Activated CD8-positive, alpha-beta T cell treated with anti-CD3 and anti-CD28 coated beads for 36 hours (primary cell): Measurements from ENCODE around the gene MGLL. TPM values are rescaled to one million over a fixed set of nuclear protein-coding genes. Genes with fewer than 3 reads are reported as not detected.

ENCODE experiments used
- ATAC-seq: fragments of 200-7000 bp; cut with Tn5 transposase; one replicate; pipeline ENCODE4 v1.10.0; 2021; ENCODE audit warnings: mild to moderate bottlenecking, moderate library complexity
- CTCF ChIA-PET: fragments of 350-600 bp; sonication (Branson Sonifier 250); formaldehyde crosslinking; loops from one replicate; lab custom pipeline; 2021; ENCODE audit warnings: antibody characterized with exemption; lab: Charles Lee
- POLR2A ChIA-PET: fragments of 350-600 bp; sonication (Branson Sonifier 250); formaldehyde crosslinking; loops from one replicate; lab custom pipeline; 2021; ENCODE audit warnings: antibody characterized with exemption; lab: Charles Lee
- DNase-seq: peaks from one replicate; pipeline ENCODE4 v3.0.0-alpha.2; 2020
- H3K27ac Mint-ChIP-seq: one replicate; pipeline ENCODE4 v1.8.0; 2021; ENCODE audit warnings: mild to moderate bottlenecking, mixed read lengths
- H3K27me3 Mint-ChIP-seq: one replicate; pipeline ENCODE4 v1.8.0; 2021; ENCODE audit warnings: mixed read lengths
- H3K36me3 Mint-ChIP-seq: one replicate; pipeline ENCODE4 v1.8.0; 2021; ENCODE audit warnings: low read depth, mixed read lengths
- H3K4me1 Mint-ChIP-seq: one replicate; pipeline ENCODE4 v1.8.0; 2021; ENCODE audit warnings: low read depth, mixed read lengths
- H3K4me3 Mint-ChIP-seq: one replicate; pipeline ENCODE4 v1.8.0; 2021; ENCODE audit warnings: mild to moderate bottlenecking, moderate library complexity, mixed read lengths
- H3K9me3 Mint-ChIP-seq: one replicate; pipeline ENCODE4 v1.8.0; 2021; ENCODE audit warnings: mixed read lengths
- intact Hi-C: fragments of 100-400 bp; cut with micrococcal nuclease; formaldehyde crosslinking; loops from one replicate; pipeline ENCODE4 v1.10.0; 2022
- total RNA-seq, 2 experiments: library from RNA; stranded (reverse); gene quantifications; one replicate each; pipeline ENCODE4 v1.2.3, GENCODE V29; 2021
- TF ChIP-seq, protein P1 (sequence below): fragments of 200-600 bp; IDR thresholded peaks from one replicate; pipeline ENCODE4 v1.8.0; 2022; ENCODE audit warnings: antibody characterized with exemption, mild to moderate bottlenecking

MGLL gene
- total RNA-seq, 2 experiments from 2014 or later, result 1.1 to 3.1 TPM

DNA sequence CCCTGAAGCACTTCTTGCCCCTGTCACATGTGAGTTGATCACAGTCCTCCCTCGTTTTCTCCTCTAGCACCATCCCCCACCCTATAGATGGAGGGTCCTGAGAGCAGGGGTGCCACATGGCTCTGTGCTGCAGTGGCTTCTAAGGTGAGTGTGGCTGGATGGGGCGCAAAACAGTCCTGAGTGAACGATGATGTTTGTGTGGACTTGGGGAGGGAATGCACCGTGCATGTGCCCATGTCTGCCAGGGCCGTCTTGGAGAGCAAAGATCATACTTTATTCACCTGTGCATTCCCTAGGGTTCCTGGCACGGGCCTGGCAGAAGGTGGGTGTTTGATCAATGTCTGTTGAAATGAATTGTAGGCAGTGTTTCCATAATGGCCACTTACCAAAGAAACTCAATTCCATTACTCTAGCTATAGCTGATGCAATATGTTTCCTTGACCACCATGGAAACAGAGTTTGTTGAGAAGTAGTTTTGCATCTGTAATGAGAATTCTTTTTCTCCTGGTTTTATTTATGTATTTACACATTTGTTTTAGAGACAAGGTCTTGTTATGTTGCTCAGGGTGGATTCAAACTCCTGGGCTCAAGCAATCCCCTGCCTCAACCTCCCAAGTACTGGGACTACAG lies 91.5 kb downstream of the MGLL start:
- POLR2A ChIA-PET, result no interaction called here
- no peaks in the 10 kb centered on the region for H3K36me3 Mint-ChIP-seq
- H3K4me1 Mint-ChIP-seq, result peaks cover 2% of the 10 kb centered on the region
- H3K4me3 Mint-ChIP-seq, result no peak overlapping the region
- no peak overlapping the region for H3K27ac Mint-ChIP-seq
- H3K9me3 Mint-ChIP-seq, result no peaks in the 10 kb centered on the region
- DNase-seq (no peak), ATAC-seq (no peak)
- CTCF ChIA-PET, result no interaction called here
- peaks cover 3% of the 10 kb centered on the region for H3K27me3 Mint-ChIP-seq
- TF ChIP-seq, protein P1, sequence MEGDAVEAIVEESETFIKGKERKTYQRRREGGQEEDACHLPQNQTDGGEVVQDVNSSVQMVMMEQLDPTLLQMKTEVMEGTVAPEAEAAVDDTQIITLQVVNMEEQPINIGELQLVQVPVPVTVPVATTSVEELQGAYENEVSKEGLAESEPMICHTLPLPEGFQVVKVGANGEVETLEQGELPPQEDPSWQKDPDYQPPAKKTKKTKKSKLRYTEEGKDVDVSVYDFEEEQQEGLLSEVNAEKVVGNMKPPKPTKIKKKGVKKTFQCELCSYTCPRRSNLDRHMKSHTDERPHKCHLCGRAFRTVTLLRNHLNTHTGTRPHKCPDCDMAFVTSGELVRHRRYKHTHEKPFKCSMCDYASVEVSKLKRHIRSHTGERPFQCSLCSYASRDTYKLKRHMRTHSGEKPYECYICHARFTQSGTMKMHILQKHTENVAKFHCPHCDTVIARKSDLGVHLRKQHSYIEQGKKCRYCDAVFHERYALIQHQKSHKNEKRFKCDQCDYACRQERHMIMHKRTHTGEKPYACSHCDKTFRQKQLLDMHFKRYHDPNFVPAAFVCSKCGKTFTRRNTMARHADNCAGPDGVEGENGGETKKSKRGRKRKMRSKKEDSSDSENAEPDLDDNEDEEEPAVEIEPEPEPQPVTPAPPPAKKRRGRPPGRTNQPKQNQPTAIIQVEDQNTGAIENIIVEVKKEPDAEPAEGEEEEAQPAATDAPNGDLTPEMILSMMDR, result no peak
- intact Hi-C loops, result no loop called here

DNA sequence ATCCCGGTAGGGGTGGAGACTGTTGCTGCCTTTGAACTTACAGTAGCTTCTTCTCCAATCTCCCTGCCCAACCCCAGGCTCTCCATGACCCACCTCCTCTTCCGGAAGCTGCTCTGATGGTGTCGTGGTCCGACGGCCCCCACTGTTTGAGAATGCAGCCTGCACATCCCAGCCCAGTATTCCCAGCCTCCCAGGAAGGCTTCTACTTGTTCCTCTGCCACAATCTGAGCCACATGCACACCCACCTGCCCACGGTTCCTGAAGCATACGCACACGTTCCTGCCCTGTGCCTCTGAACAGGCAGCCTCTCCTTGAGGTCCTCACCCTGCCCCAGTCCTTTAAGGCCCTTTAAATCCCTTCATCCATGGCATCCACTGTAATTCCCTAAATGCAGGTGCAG lies 92.1 kb downstream of the MGLL start:
- TF ChIP-seq, protein P1, result no peak
- Mint-ChIP-seq H3K36me3 (no peaks in the 10 kb centered on the region), H3K27me3 (peaks cover 2% of the 10 kb centered on the region), H3K4me1 (peaks cover 2% of the 10 kb centered on the region), H3K4me3 (no peak overlapping the region), H3K27ac (no peak overlapping the region), H3K9me3 (no peaks in the 10 kb centered on the region)
- ChIA-PET POLR2A (no interaction called here), CTCF (no interaction called here)
- ATAC-seq, result no peak
- no peak for DNase-seq
- intact Hi-C loops, result no loop called here

DNA sequence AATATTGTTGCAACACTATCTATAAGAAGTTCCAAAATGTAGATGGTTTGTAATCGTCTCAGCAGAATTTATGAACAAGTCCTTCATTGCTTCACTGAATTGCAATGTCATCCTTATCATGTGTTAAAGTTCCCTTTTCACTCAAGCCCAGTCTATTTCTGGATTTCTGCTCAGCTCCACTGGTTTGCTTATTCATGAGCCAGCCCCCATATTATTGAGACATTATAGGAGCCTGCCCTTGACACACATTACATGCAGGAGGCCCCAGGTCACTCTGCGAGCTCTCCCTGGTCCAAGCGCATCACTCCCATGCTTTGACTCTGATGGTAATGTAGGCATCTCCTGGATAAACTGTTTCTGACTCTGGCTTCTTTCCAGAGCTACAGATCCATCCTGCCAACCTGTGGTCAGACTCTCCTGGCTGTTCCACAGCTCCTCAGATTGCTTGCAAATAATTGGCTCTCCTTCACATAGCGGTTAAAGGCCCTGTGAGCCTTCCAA lies 92.7 kb downstream of the MGLL start:
- POLR2A ChIA-PET, result no interaction called here
- intact Hi-C loops, result no loop called here
- H3K27me3 Mint-ChIP-seq, result peaks cover 5% of the 10 kb centered on the region
- ATAC-seq (no peak), DNase-seq (no peak)
- H3K27ac Mint-ChIP-seq, result no peak overlapping the region
- H3K4me1 Mint-ChIP-seq, result no peaks in the 10 kb centered on the region
- H3K4me3 Mint-ChIP-seq, result no peak overlapping the region
- CTCF ChIA-PET, result no interaction called here
- TF ChIP-seq, protein P1, result no peak
- no peaks in the 10 kb centered on the region for H3K9me3 Mint-ChIP-seq
- H3K36me3 Mint-ChIP-seq, result no peaks in the 10 kb centered on the region

DNA sequence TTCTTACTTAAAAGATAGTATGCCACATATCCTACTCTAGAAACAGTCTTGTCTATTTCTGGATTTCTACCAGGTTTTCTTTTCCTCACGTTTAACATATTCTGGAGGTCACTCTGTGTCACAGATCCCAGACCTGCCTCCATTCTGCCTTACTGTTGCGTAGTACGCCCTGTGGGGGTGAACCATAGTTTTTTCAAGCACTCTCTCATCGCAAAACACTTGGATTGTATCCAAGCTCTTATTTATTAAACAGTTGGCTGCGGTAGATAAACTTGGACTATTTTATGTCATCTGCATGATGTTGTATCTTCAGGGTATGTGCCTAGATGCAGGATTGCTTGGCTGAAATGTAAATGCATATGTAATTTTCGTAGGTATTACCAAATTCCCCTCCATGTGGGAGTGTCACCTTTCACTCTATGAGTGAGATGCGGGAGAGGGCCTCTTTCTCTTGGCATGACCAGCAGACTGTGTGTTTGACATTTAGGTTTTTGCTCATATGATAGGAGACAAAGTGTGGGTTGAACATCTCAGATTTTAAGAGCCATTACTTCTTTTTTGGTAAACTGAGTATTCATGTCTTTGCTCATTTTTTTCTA lies 93.8 kb downstream of the MGLL start:
- intact Hi-C loops, result no loop called here
- no peak overlapping the region for H3K27ac Mint-ChIP-seq
- no peaks in the 10 kb centered on the region for H3K36me3 Mint-ChIP-seq
- DNase-seq (no peak), ATAC-seq (no peak)
- ChIA-PET POLR2A (no interaction called here), CTCF (no interaction called here)
- peaks cover 5% of the 10 kb centered on the region for H3K27me3 Mint-ChIP-seq
- no peak overlapping the region for H3K4me3 Mint-ChIP-seq
- no peaks in the 10 kb centered on the region for H3K4me1 Mint-ChIP-seq
- TF ChIP-seq, protein P1, result no peak
- H3K9me3 Mint-ChIP-seq, result no peaks in the 10 kb centered on the region

DNA sequence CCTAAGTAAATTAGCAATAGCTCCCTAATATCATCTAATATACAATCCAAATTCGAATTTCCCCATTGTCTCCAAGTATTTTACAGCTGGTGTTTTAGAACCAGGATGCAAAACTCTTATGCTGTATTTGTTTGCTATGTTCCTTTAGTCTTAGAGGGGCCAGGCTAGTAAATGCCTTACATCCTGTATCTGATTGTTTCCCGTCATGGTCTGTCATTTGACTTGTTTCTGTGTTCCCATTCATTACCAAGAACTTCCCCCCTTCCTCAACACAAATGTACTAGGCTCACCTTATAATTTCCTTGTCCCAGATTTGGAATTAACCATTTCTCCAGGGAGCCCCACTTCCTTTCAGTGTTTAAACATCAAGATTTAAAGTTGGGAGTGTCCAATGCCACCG lies 95.4 kb downstream of the MGLL start:
- no peaks in the 10 kb centered on the region for H3K9me3 Mint-ChIP-seq
- peaks cover 3% of the 10 kb centered on the region for H3K27me3 Mint-ChIP-seq
- intact Hi-C loops, result no loop called here
- H3K27ac Mint-ChIP-seq, result no peak overlapping the region
- H3K36me3 Mint-ChIP-seq, result no peaks in the 10 kb centered on the region
- no peaks in the 10 kb centered on the region for H3K4me1 Mint-ChIP-seq
- DNase-seq (no peak), ATAC-seq (no peak)
- TF ChIP-seq, protein P1, result no peak
- H3K4me3 Mint-ChIP-seq, result no peak overlapping the region
- ChIA-PET CTCF (no interaction called here), POLR2A (interaction anchor here (0.6 kb wide), 1 partner anchor 313 kb away, joined by 3 read pairs; no protein-coding TSS in a partner anchor)
